HG03521 (cell line): ENCODE measurements around the gene ADRA2C.

Source experiments
- ATAC-seq: cut with Tn5 transposase; IDR thresholded peaks from one replicate; pipeline ENCODE4 v1.9.1; 2021; ENCODE audit warnings: mild to moderate bottlenecking, moderate library complexity; ENCODE audit not compliant: unreplicated experiment

Gene ADRA2C

DNA sequence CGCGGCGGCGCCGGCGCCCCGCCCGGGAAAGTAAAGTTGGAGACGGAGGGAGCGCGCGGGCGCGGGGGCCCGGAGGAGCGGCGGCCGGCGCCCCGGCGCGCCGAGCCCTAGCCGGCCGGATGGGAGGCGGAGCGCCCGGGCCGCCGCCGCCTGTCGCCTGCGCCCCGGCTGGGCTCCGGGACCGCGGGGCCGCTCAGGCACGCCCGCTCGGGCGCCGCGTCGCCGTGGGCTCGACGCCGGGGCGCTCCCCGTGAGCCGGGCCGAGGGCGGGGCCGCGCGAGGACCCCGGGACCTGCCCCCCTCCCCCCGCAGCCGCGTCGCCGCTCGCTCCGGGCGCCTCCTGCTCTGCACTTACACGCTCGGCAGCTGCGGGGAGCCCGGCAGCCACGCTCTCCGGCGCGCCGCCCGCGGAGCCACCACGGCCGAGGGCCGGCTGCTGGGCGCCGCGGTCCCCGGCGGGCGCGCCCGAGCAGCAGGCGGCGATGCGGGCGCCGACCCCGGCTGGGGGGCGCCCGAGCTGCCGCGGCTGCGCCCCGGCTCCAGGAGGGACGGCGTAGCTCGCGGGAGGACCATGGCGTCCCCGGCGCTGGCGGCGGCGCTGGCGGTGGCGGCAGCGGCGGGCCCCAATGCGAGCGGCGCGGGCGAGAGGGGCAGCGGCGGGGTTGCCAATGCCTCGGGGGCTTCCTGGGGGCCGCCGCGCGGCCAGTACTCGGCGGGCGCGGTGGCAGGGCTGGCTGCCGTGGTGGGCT lies at the start of gene ADRA2C:
Gene ADRA2C, plus strand, starts transcription at position 350 of the 749 bp plus-strand sequence. Its CDS starts 222 bp downstream, at position 572.
- ATAC-seq = no peak

DNA sequence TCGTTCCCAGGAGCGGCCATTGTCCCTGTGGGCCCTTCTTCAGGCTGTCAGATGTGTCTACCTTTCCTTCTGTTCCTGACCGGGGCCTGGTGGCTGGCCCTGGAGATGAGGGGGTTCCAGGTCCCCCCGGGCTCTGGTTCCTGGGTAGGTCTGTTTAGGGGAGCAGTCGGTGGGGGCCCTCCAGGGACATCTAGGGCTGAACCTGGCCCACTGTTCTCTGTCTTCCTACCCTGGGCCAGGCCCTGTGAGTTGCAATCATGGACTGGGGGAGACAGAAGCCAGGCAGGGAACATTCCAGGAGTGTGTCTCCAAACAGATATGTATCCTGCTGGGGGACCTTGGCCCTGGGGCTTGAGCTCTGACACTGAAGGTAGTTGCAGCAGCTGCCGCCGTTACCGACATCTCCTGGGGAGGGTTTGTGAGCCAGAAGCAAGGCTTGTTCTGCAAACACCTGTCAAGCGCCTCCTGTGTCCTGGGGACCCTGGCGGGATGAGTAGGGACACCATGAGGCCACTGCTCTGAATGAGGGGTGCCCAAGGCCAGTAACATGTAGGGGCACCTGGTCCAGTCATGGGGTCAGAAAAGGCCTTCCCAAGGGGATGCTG lies 49.5 kb upstream of the ADRA2C start:
- no peak for ATAC-seq

DNA sequence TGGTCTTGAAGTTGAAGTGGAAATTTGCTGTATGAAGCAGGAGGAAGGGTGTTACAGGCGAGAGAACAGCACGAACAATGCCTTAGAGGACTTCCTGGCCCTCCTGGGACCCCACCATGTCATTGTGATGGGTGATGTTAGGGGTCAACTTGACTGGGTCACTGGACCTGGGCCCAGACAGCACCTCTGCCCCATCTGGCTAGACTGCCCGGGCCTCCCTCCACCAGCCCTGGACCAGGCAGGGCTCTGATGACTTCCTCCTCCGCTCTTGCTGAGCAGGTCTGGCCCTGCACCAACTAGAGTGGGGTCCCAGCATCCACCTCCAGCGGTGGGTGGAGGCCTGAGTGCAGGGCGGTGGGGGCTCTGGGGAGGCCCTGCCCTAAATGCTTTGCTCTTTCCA lies 48.9 kb upstream of the ADRA2C start:
- no peak for ATAC-seq

DNA sequence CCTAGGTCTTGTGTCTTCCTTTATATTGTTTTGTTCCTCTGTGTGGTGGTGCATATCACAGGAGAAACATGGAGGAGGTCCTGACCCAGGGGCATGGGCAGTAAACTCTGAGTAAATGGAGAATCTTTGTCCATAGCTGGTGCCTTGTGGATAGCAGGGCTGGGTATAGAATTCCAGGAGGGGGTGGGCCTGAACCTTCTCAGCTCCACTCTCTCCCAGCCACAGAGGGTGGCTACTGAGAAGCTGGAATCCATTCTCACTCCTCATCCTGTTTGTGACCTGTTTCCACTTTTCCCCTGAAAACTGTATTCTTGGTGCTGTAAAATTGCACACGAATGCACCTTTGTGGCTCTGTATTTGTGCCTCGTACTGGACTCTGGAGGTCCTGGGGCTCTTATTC lies 47.7 kb upstream of the ADRA2C start:
- no peak for ATAC-seq

DNA sequence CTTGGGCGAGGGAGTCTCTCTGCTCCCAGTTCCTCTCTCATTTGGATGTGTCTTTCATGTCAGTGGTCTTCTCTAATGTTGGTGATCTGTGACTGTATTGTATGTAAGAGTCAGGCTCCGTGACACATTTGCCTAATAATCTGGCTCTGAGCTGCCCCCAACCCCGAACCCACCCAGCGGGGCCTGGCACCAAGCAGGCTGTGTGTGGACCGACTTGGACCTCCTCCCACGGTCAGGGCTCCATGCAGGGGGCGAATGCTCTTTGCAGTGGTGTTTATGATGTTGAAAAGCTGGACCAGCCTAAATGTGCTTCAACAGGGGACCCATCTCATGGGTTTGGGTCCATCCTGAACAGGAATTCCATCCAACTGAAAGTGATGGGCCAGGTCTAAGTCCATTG lies 47.0 kb upstream of the ADRA2C start:
- no peak for ATAC-seq

DNA sequence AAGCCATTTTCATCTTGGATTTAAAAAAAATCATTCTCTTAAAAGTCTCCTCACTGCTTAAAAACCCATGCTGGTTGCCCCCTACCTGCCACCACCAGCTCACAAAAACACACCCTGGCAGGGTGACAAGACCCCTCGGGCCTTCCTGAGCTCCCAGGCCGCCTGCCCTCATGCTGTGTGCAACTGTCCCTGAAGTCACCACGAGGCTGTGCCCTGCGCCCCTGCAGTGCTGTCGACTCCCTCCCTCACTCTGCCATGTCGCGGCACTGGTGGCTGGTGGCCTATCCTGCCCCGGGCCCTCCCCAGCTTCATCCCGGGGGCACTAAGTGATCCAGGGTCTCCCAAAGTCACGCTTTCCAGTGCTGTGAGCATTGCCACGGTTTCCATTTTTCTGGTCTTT lies 46.3 kb upstream of the ADRA2C start:
- no peak for ATAC-seq

DNA sequence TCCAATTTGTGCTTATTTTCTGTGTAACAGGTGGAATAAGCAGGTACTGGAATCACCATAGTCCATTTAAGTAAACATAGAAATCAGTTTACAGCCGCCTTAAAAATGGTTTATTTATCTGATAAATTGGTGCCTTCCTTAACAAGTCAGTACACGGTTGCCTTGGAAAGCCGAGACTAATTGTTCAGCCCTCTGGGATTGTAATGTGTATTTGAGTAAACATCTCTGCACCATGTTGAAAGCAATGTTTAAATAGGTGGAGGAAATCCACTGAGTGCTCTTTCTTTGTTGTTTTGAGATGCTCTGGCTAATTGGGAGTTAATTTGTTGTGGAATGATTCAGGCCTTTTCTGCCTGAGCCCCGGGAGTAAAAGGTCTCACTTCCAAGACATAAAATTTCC lies 45.7 kb upstream of the ADRA2C start:
- no peak for ATAC-seq

DNA sequence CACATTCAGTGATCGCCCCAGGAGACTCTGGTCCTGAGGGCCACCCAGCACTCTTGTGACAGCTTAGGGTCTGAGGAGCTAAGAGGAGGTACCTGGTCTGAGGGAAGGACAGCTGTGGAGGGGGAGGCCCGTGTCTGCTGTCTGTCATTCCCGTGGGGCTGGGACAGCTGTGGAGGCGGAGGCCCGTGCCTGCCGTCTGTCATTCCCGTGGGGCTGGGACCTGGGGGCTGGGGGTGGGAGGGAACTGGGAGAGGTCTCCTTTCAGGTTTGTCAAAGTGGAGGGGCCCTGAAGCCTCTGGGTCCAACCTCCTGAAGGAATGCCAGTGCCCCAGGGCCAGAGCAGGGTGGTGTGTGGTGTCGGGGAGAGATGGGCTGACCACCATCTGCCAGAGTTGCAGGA lies 45.0 kb upstream of the ADRA2C start:
- no peak for ATAC-seq

DNA sequence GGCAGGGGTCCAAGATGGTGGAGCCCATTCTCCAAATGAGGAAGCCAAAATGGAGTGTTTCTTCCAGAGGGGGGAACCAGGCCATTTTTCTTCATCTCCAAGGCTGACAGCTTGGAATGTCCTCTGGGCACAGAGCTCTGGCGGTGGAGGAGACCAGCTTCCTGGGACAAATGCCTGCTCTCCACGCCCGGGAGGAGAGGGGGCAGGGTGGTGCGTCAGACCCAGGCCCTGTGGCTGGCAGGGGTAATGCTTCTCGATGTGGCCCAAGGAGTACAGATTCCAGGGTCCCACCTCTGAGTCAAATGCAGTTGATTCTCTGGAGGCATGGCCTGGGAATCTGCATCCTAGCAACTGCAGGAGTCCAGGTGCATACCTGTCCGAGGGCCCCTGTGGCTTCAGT lies 44.6 kb upstream of the ADRA2C start:
- ATAC-seq = no peak

DNA sequence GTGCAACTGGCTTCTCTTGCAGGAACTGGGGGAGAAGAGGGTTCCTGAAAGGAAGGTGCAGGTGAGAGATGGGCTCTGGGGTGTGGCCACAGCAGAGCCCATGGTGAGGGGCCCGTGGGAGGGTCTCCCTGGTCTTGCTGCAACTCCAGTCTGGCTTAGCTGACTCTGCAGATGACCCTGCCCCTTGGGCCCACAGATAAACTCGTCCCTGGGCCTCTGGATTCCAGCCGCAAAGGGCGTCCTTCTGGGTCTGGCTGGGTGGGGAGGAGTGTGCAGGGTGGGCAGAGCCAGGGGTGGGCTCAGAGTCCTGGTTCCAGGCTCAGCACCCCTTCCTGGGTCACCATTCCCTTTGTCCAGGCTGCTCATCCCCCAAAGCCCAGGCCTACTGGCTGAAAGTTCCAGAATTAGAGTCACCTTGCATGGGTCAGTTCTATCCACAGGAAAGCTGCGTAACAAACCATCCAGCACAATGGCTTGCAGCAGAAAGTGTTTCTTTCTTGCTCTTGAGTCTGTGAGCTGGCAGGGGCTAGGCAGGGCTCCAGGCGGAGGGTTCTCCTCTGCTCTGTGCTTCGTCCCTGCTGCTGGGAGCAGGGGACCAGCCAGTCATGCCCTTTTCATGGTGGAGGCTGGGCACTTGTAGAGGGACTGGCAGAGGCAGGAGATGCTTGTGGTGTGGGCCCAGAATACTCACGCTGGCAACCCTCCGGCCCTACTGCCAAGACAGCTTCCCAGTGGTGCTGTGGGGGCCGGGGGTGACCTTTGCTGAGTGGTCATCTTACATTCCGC lies 43.5 kb upstream of the ADRA2C start:
- ATAC-seq = no peak

DNA sequence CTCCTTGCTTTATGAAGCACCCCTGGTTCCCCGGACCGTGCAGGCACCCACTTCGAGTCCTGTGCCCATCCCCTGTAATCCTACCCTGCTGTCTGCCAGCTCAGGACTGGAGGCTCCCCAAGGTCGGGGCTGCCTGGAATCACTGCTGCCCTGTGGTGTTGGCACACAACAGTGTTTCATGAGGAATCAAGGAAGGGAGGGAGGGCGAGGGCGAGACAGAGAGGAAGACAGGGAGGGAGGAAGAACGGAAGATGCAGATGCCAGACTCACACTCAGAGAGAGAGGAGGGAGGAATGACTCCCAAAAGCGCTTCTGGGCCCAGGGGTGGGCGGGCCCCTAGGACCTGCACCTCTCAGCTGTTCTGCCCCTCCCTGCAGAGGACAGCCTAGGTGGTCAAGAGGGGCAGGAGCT lies 42.9 kb upstream of the ADRA2C start:
- ATAC-seq = no peak

DNA sequence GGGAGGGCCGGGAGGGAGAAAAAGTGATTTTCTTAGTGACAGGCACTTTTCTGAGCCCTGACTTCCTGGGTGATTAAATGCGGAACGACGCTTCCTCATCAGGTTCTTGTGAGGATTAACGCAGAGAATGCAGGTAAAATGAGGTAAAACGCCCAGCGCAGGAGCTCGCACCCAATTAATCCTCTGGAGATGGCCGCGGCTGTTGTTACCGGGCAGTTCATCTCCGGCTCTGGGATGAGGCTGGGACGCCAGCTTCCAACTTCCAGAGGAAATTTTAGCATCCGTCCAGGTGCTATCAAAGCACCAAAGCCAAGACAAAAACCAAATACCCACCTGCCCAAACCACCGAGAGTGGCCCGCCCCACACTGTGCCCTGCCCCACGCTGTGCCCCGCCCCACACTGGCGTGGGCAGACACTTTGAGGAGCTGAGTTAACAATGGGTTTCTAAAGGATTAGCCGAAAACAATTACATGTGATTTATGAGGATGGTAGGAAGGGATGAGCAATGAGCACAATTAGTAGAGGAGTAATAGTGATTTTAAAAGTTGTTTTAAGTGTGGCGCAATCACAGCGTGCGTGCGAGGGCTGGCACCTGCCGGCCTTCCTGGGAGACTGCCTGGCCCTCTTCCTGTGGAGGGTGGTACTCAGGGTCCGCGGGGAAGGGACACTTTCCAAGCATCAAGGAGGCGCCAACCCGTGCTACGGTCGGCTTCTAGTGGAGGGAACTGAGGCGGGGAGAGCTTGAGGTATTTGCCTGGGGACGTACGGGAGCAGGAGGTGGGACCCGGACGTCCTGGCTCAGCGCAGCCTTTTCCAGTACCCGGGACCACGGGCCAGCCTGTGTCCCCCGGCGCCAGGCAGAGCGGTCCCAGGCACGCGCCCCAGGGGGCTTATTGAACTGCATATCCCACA lies 41.6 kb upstream of the ADRA2C start:
- no peak for ATAC-seq

DNA sequence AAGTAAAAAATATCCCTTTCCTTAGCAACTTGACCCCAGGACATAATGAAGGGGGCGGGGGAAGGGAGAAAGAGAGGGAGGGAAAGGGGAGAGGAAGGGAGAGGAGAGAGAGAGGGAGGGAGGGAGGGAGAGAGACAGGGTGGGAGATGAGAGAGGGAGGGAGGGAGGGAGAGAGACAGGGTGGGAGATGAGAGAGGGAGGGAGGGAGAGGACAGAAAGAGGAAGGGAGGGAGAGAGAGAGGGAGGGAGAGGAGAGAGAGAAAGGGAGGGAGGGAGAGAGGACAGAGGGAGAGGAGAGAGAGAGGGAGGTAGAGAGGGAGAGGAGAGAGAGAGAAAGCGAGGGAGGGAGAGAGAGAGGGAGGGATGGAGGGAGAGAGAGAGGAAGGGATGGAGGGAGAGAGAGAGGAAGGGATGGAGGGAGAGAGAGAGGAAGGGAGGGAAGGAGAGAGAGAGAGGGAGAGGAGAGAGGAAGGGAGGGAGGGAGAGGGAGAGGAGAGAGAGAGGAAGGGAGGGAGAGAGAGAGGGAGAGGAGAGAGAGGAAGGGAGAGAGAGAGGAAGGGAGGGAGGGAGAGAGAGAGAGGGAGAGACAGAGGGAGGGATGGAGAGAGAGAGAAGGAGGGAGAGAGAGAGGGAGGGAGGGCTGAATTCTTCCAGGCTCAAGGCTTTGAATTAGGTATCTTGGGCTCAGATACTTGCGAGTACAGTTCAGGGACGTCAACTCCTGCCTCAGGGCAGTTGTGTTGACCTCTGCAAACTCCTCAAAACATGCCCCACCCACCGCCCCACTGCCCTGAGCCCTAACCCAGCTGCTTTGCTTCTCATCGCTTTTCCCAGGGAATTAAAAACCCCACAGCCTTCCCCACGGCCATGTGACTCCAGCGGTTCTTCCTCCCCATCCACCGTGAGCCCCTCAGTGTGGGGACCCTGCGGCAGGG lies 40.0 kb upstream of the ADRA2C start:
- ATAC-seq = no peak

DNA sequence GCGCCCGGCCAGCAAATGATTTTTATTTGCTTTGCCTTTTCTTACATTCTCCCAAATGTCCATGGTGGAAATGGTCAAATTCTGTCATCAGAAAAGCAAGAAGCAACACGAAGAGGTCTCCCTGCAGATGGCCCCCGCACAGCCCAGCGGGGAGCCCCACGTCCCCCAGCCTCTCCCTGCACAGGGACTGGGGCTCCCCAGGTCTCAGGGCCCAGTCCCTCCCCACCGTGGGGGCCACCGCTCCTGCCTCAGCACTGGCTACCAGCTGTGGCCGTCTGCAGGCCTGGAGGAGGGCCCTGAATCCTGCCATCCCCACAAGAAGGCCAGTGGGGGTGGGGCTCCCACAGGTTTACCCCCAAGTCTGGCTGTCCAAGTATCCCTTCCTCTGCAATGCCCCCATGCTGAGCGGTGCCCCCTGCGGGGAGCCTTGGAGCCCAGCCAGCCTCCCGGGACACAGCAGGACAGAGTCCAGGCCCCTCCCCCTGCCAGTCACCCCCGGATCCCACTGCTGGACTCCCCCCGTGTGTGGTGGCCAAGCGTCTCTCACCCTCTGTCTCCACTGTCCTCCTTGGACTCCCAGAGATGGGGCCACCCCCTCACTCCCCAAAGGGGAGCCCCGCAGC lies 38.2 kb upstream of the ADRA2C start:
- ATAC-seq = no peak

DNA sequence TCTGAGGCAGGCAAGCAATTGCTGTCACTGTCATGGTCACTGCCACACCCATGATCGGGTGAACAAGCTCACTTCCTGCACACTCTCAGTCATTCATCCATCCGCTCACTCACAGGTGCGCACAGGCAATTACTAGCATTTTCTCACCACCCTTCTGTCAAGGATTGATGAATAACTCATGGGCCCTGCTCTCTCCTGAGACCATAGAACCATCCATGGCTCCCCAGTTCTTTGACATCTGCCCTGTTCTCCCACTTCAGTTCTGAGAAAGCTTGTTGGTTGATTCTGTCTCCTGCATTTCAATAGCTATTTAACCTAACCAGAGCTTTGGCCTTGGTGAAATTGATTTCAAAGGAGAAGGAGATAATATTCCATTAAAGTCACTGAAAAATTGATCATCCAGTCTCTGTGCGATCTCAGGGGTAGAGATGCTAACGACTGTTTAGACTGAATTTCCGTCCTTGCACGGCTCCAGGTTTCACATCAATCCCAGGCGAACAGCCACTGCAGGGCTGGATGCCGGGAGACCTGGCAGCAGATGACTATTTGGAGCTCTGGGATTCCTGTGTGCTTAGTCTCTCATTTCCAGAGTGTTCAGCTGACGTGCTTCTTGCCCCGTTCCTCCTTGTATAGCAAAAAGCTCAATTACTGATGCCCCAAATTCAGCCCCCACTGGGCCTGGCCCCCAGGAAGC lies 36.9 kb upstream of the ADRA2C start:
- no peak for ATAC-seq

DNA sequence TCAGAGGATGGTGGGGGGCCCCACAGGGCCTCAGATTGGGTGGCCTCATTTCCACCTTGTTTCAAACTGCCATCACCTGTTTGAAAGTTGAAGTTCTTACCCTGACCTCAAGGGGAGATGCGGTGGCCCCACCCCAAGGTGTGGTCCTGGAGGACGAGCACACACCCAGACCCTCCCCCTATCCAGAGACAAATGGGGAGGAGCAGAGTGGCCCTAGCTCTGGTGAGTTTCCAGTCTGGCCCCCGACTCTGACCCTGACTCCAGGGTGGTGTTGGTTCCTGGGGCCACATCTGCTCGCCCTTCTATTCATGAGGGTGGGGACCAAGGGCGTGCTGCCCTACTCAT lies 36.3 kb upstream of the ADRA2C start:
- ATAC-seq = no peak

DNA sequence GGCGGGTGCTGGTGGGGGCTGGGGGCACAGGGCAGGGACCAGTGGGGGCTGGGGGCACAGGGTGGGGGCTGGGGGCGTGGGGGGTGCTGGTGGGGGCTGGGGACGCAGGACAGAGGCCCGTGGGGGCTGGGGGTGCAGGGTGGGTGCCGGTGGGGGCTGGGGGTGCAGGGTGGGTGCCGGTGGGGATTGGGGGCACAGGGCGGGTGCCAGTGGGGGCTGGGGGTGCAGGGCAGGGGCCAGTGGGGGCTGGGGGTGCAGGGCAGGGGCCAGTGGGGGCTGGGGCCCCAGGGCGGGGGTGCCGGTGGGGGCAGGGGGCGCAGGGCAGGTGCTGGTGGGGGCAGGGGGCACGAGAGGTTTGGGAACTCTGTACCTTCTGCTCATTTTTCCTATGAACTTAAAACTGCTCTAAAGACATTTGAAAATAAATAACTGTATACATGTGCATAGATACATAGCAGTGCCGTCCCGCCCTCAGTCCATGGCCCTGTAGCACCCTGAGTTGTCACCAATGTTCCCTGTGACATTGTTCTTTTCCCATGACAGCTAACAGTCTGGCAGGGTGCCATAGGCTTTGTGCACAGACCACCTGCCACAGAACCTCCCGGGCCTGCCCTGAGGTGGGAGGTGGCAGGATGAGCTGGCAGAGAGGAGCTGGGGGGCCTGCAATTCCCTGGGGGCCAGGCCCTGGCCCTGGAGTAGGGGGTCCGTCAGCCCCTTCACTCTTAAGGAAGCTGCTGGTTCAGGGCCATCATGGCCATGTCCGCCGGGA lies 35.6 kb upstream of the ADRA2C start:
- no peak for ATAC-seq
